SW480 (cell line): ENCODE data around the gene ING5.
"Not testable (repeated sequence)": the region's sequence is repeated elsewhere in the genome, so short reads cannot be mapped to it uniquely, and the experiment has no call there.

ENCODE experiments used
- DNase-seq: peaks from one replicate; pipeline ENCODE4 v3.0.0-alpha.2; 2016; ENCODE audit warnings: low spot score

Gene ING5

GRCh38 chr2:241706537-241706936 lies 4.7 kb downstream of the ING5 start:
- DNase-seq = no peak

GRCh38 chr2:241708879-241709278 lies 7.0 kb downstream of the ING5 start:
- no peak for DNase-seq

GRCh38 chr2:241719093-241719492 lies 17.3 kb downstream of the ING5 start:
- no peak for DNase-seq

- no peak for DNase-seq
Measured at GRCh38 chr2:241720099-241720498, 18.3 kb downstream of the ING5 start.

- DNase-seq = no peak
Measured at GRCh38 chr2:241720560-241720959, 18.7 kb downstream of the ING5 start.

- no peak for DNase-seq
Measured at GRCh38 chr2:241721852-241722251, 20.0 kb downstream of the ING5 start.

GRCh38 chr2:241722896-241723454 lies 21.1 kb downstream of the ING5 start:
- DNase-seq = no peak

GRCh38 chr2:241724259-241724974 lies 22.6 kb downstream of the ING5 start:
- no peak for DNase-seq

GRCh38 chr2:241724975-241725870 lies 23.4 kb downstream of the ING5 start:
- no peak for DNase-seq

GRCh38 chr2:241726459-241726858 lies 24.6 kb downstream of the ING5 start:
- no peak for DNase-seq

- no peak for DNase-seq
Measured at GRCh38 chr2:241728000-241728399, 26.2 kb downstream of the ING5 start.

- no peak for DNase-seq
Measured at GRCh38 chr2:241728627-241729026, 26.8 kb downstream of the ING5 start.

- no peak for DNase-seq
Measured at GRCh38 chr2:241729868-241730267, 28.0 kb downstream of the ING5 start.

GRCh38 chr2:241730671-241731293 lies 28.9 kb downstream of the ING5 start:
- no peak for DNase-seq

GRCh38 chr2:241732513-241733186 lies 30.8 kb downstream of the ING5 start:
- not testable (repeated sequence) for DNase-seq

GRCh38 chr2:241733391-241734207 lies 31.8 kb downstream of the ING5 start:
- DNase-seq = peak; percentile 4

- no peak for DNase-seq
Measured at GRCh38 chr2:241734208-241734466, 32.3 kb downstream of the ING5 start.

GRCh38 chr2:241734467-241735208 lies 32.8 kb downstream of the ING5 start, which contains the start of gene D2HGDH:
TSS of gene D2HGDH (plus strand) at chr2:241734630. CDS start at chr2:241735225, 595 bp downstream.
- DNase-seq = peak; percentile 68

GRCh38 chr2:241736111-241736510 lies 34.3 kb downstream of the ING5 start:
- DNase-seq = no peak

GRCh38 chr2:241738040-241738686 lies 36.3 kb downstream of the ING5 start:
- DNase-seq = no peak
